ACC112 (cell line): ENCODE results near the gene CAPN1.
"Not testable (repeated sequence)": the region's sequence is repeated elsewhere in the genome, so short reads cannot be mapped to it uniquely, and the experiment has no call there.

ENCODE experiments used
- H2AFZ ChIP-seq: fragments of 200-600 bp; sonication (generic); one replicate; pipeline ENCODE4 v1.6.0; 2017; ENCODE audit warnings: antibody characterized with exemption, low read length; ENCODE audit not compliant: unreplicated experiment
- H3K27ac ChIP-seq: fragments of 200-600 bp; sonication (generic); 2 replicates; pipeline ENCODE4 v1.5.1; 2014; ENCODE audit warnings: low read depth, mild to moderate bottlenecking, antibody characterized with exemption, low read length, moderate library complexity
- H3K27me3 ChIP-seq: fragments of 200-600 bp; sonication (generic); 2 replicates; pipeline ENCODE4 v1.6.1; 2014; ENCODE audit warnings: mild to moderate bottlenecking, antibody characterized with exemption, low read length, moderate library complexity, mixed read lengths; ENCODE audit not compliant: insufficient read depth
- H3K36me3 ChIP-seq: fragments of 200-600 bp; sonication (generic); 2 replicates; pipeline ENCODE4 v1.6.1; 2016; ENCODE audit warnings: mild to moderate bottlenecking, antibody characterized with exemption, low read length, moderate library complexity, mixed read lengths; ENCODE audit not compliant: insufficient read depth
- H3K4me1 ChIP-seq: fragments of 200-600 bp; sonication (generic); one replicate; pipeline ENCODE4 v1.6.1; 2016; ENCODE audit warnings: low read length, mixed read lengths; ENCODE audit not compliant: insufficient read depth, unreplicated experiment, control insufficient read depth
- H3K4me3 ChIP-seq: fragments of 200-600 bp; sonication (generic); 2 replicates; pipeline ENCODE4 v1.5.1; 2014; ENCODE audit warnings: mild to moderate bottlenecking, low read depth, low read length
- H3K79me2 ChIP-seq: fragments of 200-600 bp; sonication (generic); one replicate; pipeline ENCODE4 v1.6.0; 2016; ENCODE audit warnings: low read length; ENCODE audit not compliant: control insufficient read depth, unreplicated experiment, insufficient read depth

Gene CAPN1

GRCh38 chr11:65241692-65242091 is 60.0 kb downstream of the CAPN1 start:
- Histone ChIP-seq H2AFZ (no peak overlapping the region), H3K4me1 (no peaks in the 10 kb centered on the region), H3K79me2 (no peaks in the 10 kb centered on the region), H3K36me3 (no peaks in the 10 kb centered on the region), H3K27ac (no peak overlapping the region), H3K27me3 (no peaks in the 10 kb centered on the region), H3K4me3 (no peak overlapping the region)

- no peaks in the 10 kb centered on the region for H3K36me3 ChIP-seq
- H3K4me1 ChIP-seq, result no peaks in the 10 kb centered on the region
- no peak overlapping the region for H3K27ac ChIP-seq
- no peak overlapping the region for H2AFZ ChIP-seq
- H3K4me3 ChIP-seq, result no peak overlapping the region
- no peaks in the 10 kb centered on the region for H3K79me2 ChIP-seq
- no peaks in the 10 kb centered on the region for H3K27me3 ChIP-seq
These were observed 60.7 kb downstream of the CAPN1 start for GRCh38 chr11:65242389-65242788.

DNA sequence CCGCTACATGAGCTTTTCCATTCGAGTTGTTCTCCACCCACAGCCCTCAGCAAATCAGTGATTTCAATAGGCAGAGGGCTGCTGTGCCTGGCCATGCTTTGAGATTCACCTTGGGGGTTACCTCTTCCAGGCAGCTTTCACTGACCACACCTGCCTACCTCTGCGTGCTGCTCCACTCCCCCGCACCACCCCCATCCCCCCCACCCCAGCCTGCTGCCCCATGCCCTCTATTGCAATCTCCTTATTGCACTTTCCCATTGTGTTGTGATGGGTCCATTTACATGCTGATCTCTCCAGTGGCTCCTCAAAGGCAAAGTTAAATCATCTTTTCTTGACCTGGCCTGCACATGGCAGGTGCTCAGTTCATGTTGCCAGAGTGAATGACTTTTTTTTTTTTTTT is 62.1 kb downstream of the CAPN1 start:
- Histone ChIP-seq H3K79me2 (no peaks in the 10 kb centered on the region), H3K27me3 (no peaks in the 10 kb centered on the region), H3K36me3 (no peaks in the 10 kb centered on the region), H3K4me1 (no peaks in the 10 kb centered on the region), H2AFZ (no peak overlapping the region), H3K4me3 (no peak overlapping the region), H3K27ac (no peak overlapping the region)

GRCh38 chr11:65245046-65245445 is 63.3 kb downstream of the CAPN1 start:
- H3K79me2 ChIP-seq, H2AFZ ChIP-seq, H3K36me3 ChIP-seq, H3K27ac ChIP-seq, H3K4me3 ChIP-seq, H3K4me1 ChIP-seq, H3K27me3 ChIP-seq: not testable (repeated sequence)

DNA sequence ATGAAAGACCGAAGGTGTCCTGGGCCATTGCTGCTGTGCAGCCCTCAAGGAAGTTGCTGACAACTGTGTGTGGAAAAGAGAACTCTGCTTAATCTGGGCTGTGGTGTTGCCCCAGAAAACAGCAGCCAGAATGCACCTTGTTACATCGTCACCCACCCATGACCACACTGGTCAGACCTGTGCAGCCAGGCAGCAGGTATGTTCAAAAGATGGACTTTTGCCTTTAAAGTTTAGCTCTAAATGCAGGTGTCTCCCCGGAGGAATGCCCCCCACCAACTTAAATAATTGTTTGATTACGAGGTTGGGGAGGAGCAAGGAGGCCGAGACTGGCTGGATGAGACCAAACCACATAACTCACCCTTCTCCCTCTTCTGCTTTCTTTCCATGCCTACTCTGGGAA is 64.8 kb downstream of the CAPN1 start:
- H3K36me3 ChIP-seq, result no peaks in the 10 kb centered on the region
- no peaks in the 10 kb centered on the region for H3K4me1 ChIP-seq
- H3K27me3 ChIP-seq, result no peaks in the 10 kb centered on the region
- no peak overlapping the region for H2AFZ ChIP-seq
- no peaks in the 10 kb centered on the region for H3K79me2 ChIP-seq
- no peak overlapping the region for H3K27ac ChIP-seq
- H3K4me3 ChIP-seq, result no peak overlapping the region

DNA sequence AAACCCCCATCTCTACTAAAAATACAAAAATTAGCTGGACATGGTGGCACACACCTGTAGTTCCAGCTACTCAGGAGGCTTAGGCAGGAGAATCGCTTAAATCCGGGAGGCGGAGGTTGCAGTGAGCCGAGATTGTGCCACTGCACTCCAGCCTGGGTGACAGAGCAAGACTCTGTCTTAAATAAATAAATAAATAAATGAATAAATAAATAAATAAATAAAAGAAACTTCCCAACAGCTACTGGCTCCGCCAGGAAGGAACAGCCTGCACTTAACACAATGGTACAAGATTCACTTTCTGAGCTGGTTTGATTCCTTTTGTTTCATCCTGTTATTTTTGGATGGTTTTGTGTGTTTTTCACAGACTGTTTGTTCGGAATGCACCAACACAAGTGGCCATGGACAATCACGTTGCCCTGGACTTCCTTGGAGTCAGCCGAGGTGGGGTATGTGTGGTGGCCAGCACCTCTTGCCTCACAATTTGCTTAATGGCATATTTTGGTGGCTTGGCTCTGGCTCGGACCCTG is 66.5 kb downstream of the CAPN1 start:
- not testable (repeated sequence) for H3K4me3 ChIP-seq, H3K36me3 ChIP-seq, H3K79me2 ChIP-seq, H3K27me3 ChIP-seq, H3K27ac ChIP-seq, H2AFZ ChIP-seq, H3K4me1 ChIP-seq

- Histone ChIP-seq H3K27me3 (no peaks in the 10 kb centered on the region), H3K36me3 (no peaks in the 10 kb centered on the region), H3K4me3 (no peak overlapping the region), H3K27ac (no peak overlapping the region), H2AFZ (no peak overlapping the region), H3K79me2 (no peaks in the 10 kb centered on the region), H3K4me1 (peaks cover 4% of the 10 kb centered on the region)
These were observed 69.7 kb downstream of the CAPN1 start for GRCh38 chr11:65251476-65251875.

DNA sequence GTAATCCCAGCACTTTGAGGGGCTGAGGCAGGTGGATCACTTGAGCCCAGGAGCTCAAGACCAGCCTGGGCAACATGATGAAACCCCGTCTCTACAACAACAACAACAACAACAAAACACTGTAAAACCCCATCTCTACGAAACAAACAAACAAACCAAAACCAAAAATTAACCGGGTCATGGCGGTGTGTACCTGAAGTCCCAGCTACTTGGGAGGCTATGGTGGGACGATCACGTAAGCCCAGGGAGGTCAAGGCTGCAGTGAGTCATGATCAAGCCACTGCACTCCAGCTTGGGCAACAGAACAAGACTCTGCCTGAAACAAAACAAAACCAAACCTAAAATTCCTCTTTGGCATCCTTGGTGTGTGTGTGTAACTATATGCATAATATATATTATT is 73.0 kb downstream of the CAPN1 start:
- Histone ChIP-seq H3K27ac (no peak overlapping the region), H3K4me1 (peaks cover 4% of the 10 kb centered on the region), H3K79me2 (no peaks in the 10 kb centered on the region), H3K27me3 (no peaks in the 10 kb centered on the region), H3K4me3 (no peak overlapping the region), H3K36me3 (no peaks in the 10 kb centered on the region), H2AFZ (no peak overlapping the region)

GRCh38 chr11:65258988-65259387 is 77.3 kb downstream of the CAPN1 start:
- Histone ChIP-seq H3K36me3 (no peaks in the 10 kb centered on the region), H3K4me3 (no peak overlapping the region), H3K4me1 (peaks cover 15% of the 10 kb centered on the region), H3K79me2 (peaks cover 21% of the 10 kb centered on the region), H3K27ac (no peak overlapping the region), H3K27me3 (no peaks in the 10 kb centered on the region), H2AFZ (no peak overlapping the region)

DNA sequence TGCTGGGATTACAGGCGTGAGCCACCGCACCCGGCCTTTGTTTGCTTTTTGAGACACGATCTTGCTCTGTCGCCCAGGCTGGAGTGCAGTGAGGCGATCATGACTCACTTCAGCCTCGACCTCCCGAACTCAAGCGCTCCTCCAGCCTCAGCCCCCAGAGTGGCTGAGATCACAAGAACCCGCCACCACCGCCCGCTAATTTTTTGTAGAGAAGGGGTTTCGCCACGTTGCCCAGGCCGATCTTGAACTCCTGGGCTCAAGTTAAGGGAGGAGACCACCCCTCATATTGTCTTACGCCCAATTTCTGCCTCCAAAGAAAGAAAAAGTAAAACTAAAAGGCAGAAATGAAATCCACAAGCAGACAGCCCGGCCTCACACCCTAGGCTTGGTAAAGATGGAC is 78.6 kb downstream of the CAPN1 start:
- Histone ChIP-seq H3K27ac (no peak overlapping the region), H3K4me3 (no peak overlapping the region), H3K79me2 (peaks cover 33% of the 10 kb centered on the region), H3K4me1 (peaks cover 11% of the 10 kb centered on the region), H2AFZ (no peak overlapping the region), H3K27me3 (no peaks in the 10 kb centered on the region), H3K36me3 (no peaks in the 10 kb centered on the region)

DNA sequence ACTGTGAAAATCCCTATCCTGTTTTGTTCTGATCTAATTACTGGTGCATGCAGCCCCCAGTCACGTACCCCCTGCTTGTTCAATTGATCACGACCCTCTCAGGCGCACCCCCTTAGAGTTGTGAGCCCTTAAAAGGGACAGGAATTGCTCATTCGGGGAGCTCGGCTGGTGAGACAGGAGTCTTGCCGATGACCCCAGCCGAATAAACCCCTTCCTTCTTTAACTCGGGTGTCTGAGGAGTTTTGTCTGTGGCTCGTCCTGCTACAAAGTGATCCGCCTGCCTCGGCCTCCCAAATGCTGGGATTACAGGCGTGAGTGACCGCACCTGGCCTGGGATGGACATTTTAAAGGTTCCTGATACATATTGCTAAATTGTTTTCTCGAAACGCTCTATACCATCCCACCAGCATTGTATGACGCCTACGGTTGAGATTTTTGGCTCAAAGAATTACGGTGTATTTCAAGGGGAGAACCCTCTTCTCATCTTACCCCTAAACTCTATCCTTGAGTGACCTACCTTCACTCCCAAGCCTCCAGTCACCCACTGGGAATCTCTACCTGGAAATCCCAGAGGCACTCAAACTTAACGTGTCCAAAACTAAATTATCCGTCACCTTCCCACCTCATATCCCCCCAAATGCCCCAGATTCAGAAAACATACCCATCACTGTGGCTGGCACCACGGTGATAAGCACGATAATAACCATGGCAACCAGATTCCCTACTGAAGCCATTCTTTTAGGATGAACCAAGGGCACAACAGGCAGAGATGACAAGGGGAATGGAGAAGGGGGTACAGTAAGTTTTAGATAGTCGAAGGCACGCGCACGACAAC is 79.2 kb downstream of the CAPN1 start:
- peaks cover 40% of the 10 kb centered on the region for H3K79me2 ChIP-seq
- H2AFZ ChIP-seq, result peak overlapping the region; percentile 68
- peak overlapping the region; percentile 89 for H3K4me3 ChIP-seq
- peaks cover 11% of the 10 kb centered on the region for H3K4me1 ChIP-seq
- H3K36me3 ChIP-seq, result no peaks in the 10 kb centered on the region
- H3K27ac ChIP-seq, result peak overlapping the region; percentile 48
- no peaks in the 10 kb centered on the region for H3K27me3 ChIP-seq
